A375 (cell line): ENCODE data around the gene ARMC9. TPM values are rescaled to one million over a fixed set of nuclear protein-coding genes. Genes with fewer than 3 reads are reported as not detected.

Source experiments
- small RNA-seq: library from RNA; depleted of rRNA; stranded (forward); fragments of <200 nt; gene quantifications from one replicate; pipeline ENCODE3, GENCODE V24; 2014
- total RNA-seq: library from RNA; depleted of rRNA; stranded (reverse); fragments of >200 nt; shearing (Covaris generic); gene quantifications from 2 replicates; pipeline ENCODE4 v1.2.3, GENCODE V29; 2014; rRNA removed

Gene ARMC9
- 26.9 and 37.6 TPM in 2 replicates for total RNA-seq

DNA sequence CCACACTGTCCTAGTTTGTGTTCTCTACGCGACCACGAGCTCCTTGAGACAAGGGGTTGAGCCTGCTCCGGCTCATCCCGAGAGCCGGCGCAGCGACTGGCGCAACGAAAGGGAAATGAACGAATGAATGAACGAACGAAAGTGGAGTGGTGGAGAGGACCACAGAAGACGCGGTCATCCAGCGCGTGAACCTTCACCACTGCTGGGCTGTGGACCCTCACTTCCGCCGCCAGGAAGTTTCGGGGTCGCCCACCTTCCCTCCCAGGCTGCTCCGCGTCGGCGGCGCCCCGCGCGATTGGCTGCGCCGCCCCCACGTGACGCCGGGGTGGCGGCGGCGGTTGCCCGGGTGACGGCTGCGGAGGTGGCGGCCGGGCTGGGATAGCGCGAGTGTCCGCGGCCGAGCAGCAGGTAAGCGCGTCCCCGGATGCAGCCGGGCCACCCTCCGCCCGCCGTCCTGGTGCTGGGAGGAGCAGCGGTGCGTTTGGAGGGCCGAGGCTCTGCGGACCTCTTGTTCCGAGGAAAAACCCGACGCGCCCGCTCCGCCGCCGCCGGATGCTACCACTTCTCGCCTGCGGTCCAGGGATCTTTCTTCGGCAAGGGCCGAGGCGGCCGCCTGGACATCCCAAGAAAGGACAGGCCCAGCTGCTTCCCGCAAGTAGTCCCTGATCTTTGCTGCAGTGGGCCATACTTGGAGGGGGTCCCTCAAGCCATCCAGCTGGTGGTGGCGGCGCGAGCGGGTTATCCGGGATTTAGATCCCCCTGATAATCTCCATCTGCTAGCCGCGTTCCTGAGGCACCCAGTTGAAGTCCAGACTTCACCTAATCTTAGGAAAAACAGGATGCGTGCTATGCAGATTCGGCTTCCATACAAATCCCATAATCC lies at the start of gene ARMC9:
TSS of gene ARMC9 (plus strand) at position 341 of the 883 bp plus-strand sequence. CDS start 7,608 bp downstream, outside the sequence.

DNA sequence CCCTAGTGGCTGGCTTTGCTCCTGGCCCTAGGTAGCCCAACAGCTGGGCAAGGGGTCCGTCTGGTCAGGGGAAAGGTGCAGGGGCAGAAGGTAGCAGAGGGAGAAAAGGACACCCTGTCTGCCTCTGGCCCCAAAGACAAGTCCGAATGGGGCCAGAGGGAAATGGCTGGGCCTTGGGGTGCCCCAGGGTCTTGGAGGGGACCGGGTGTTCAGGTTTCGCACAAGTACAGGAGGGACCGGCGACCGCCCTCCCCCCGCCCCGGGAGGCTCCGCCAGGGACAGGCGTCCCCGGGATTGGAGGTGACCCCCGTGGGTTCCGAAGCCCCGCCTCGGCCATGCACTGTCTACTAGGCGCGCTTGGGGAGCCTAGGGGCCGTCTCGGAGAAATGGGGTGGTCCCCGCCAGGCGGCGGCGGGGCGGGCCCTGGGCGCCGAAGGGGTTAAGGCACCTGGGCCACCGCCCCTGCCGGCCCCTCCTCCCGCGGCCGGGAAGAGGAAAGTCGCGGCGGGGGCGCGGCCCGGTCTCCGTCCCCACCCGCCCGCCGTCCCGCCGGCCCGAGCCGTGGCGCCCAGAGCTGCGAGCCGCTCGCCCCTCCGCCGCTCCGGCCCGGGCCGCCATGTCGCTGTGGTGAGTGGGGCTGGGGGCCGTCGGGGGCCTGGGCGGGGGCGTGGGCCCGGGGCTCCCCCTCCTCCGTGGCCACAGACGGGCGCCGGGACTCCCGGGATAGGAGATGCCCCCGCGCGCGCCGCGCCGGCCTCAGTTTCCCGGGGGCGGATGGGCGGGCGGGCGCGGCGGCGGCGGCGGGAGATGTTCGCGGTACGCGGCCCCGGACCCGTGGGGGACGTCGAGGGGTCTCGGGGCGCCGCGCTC lies 197.0 kb downstream of the ARMC9 start, which contains the start of gene B3GNT7:
TSS of gene B3GNT7 (plus strand) at position 523 of the 870 bp plus-strand sequence. CDS start at position 617, 94 bp downstream.

Small RNA genes lying within 50 kb of the gene (small RNA-seq; reads per million reads assigned to genes)
- gene AC018738.1 (not detected), gene MIR4777 (not detected)

Other genes with a start within 250 kb of the ARMC9 start
- not detected in 2 replicates for gene SPATA3, start 202.5 kb upstream of the ARMC9 start, total RNA-seq
- 0.23 and 0.40 TPM in 2 replicates for gene C2orf72, start 161.1 kb upstream of the ARMC9 start, total RNA-seq
- 56.2 and 62.8 TPM in 2 replicates for gene PSMD1, start 141.8 kb upstream of the ARMC9 start, total RNA-seq
- not detected in 2 replicates for gene HTR2B, start 73.6 kb upstream of the ARMC9 start, total RNA-seq
- 47.2 and 52.3 TPM in 2 replicates for gene B3GNT7, start 197.1 kb downstream of the ARMC9 start, total RNA-seq